ENCODE data around the gene ETNK1. TPM values are rescaled to one million over a fixed set of nuclear protein-coding genes. Genes with fewer than 3 reads are reported as not detected.
"Not testable (repeated sequence)": the region's sequence is repeated elsewhere in the genome, so short reads cannot be mapped to it uniquely, and the experiment has no call there.

The ETNK1 gene
- total RNA-seq, 2 experiments from 2014 or later, result 66.9 to 72.0 TPM

- H3K4me3 Mint-ChIP-seq; DNase-seq; H3K27me3 Mint-ChIP-seq; CTCF ChIA-PET; H3K27ac Mint-ChIP-seq; POLR2A ChIA-PET; H3K36me3 Mint-ChIP-seq (ENCODE audit: low read depth); H3K4me1 Mint-ChIP-seq: not testable (repeated sequence)
- peaks cover 18% of the 10 kb centered on the region for H3K9me3 Mint-ChIP-seq
Observed at GRCh38 chr12:22612822-22613221, 12.1 kb upstream of the ETNK1 start.

- Mint-ChIP-seq H3K27me3 (peaks cover 5% of the 10 kb centered on the region), H3K9me3 (peaks cover 18% of the 10 kb centered on the region), H3K36me3 (ENCODE audit: low read depth) (peaks cover 1% of the 10 kb centered on the region), H3K4me1 (no peaks in the 10 kb centered on the region), H3K4me3 (no peak overlapping the region), H3K27ac (no peak overlapping the region)
- ChIA-PET POLR2A (no interaction called here), CTCF (interaction anchor here (1.6 kb wide), 1 partner anchor 9 kb away, joined by 6 read pairs; the partner anchor contains the start of gene ETNK1)
- DNase-seq, result no peak
Observed at GRCh38 chr12:22615963-22616501, 8.9 kb upstream of the ETNK1 start.

- no peak for DNase-seq
- H3K9me3 Mint-ChIP-seq, result peaks cover 18% of the 10 kb centered on the region
- ChIA-PET POLR2A (no interaction called here), CTCF (interaction anchor here (0.6 kb wide), 1 partner anchor 59 kb away, joined by 3 read pairs; no protein-coding TSS in a partner anchor)
- H3K4me1 Mint-ChIP-seq, result no peaks in the 10 kb centered on the region
- H3K36me3 Mint-ChIP-seq (ENCODE audit: low read depth), result peaks cover 1% of the 10 kb centered on the region
- H3K4me3 Mint-ChIP-seq, result no peak overlapping the region
- H3K27me3 Mint-ChIP-seq, result peaks cover 12% of the 10 kb centered on the region
- H3K27ac Mint-ChIP-seq, result no peak overlapping the region
Observed at GRCh38 chr12:22617630-22618029, 7.3 kb upstream of the ETNK1 start.

GRCh38 chr12:22624548-22624869 is 462 bp upstream of the ETNK1 start:
- Mint-ChIP-seq H3K36me3 (ENCODE audit: low read depth) (peaks cover 10% of the 10 kb centered on the region), H3K27me3 (peaks cover 13% of the 10 kb centered on the region), H3K9me3 (no peaks in the 10 kb centered on the region), H3K27ac (peak overlapping the region; percentile 96), H3K4me1 (peaks cover 35% of the 10 kb centered on the region), H3K4me3 (peak overlapping the region; percentile 90)
- ChIA-PET POLR2A (interaction anchor here (1.4 kb wide), 1 partner anchor 80 kb away, joined by 6 read pairs; the partner anchor contains the start of gene C2CD5), CTCF (interaction anchor here (0.6 to 1.7 kb wide), 7 partner anchors 9 to 503 kb away, joined by 3 to 6 read pairs (median 3); partner anchors contain the start of gene C2CD5)
- DNase-seq, result peak; percentile 6

GRCh38 chr12:22625762-22626294 is 857 bp downstream of the ETNK1 start:
- Mint-ChIP-seq H3K27ac (peak overlapping the region; percentile 96), H3K9me3 (no peaks in the 10 kb centered on the region)

GRCh38 chr12:22626406-22626805 is 1.4 kb downstream of the ETNK1 start:
- POLR2A ChIA-PET, result no interaction called here
- H3K36me3 Mint-ChIP-seq (ENCODE audit: low read depth), result peaks cover 13% of the 10 kb centered on the region
- CTCF ChIA-PET, result interaction anchor here (0.6 kb wide), 1 partner anchor 1297 kb away, joined by 4 read pairs; no protein-coding TSS in a partner anchor
- H3K4me1 Mint-ChIP-seq, result peaks cover 42% of the 10 kb centered on the region
- H3K9me3 Mint-ChIP-seq, result no peaks in the 10 kb centered on the region
- peak; percentile 28 for DNase-seq
- H3K27ac Mint-ChIP-seq, result peak overlapping the region; percentile 96
- peaks cover 5% of the 10 kb centered on the region for H3K27me3 Mint-ChIP-seq
- peak overlapping the region; percentile 90 for H3K4me3 Mint-ChIP-seq

More at GRCh38 chr12:22625762-22626294, 857 bp downstream of the ETNK1 start:
- Mint-ChIP-seq H3K4me1 (peaks cover 39% of the 10 kb centered on the region), H3K36me3 (ENCODE audit: low read depth) (peaks cover 11% of the 10 kb centered on the region), H3K27me3 (peaks cover 10% of the 10 kb centered on the region), H3K4me3 (peak overlapping the region; percentile 90)
- ChIA-PET POLR2A (no interaction called here), CTCF (no interaction called here)
- DNase-seq, result peak; percentile 37

GRCh38 chr12:22627371-22627770 is 2.4 kb downstream of the ETNK1 start:
- Mint-ChIP-seq H3K4me1 (peaks cover 46% of the 10 kb centered on the region), H3K27me3 (peaks cover 2% of the 10 kb centered on the region), H3K36me3 (ENCODE audit: low read depth) (peaks cover 16% of the 10 kb centered on the region), H3K27ac (peak overlapping the region; percentile 79), H3K4me3 (peak overlapping the region; percentile 90), H3K9me3 (no peaks in the 10 kb centered on the region)
- POLR2A ChIA-PET, result interaction anchor here (0.7 kb wide), 1 partner anchor 23 kb away, joined by 3 read pairs; no protein-coding TSS in a partner anchor
- no peak for DNase-seq
- CTCF ChIA-PET, result interaction anchor here (1.0 kb wide), 1 partner anchor 9 kb away, joined by 4 read pairs; no protein-coding TSS in a partner anchor

- Mint-ChIP-seq H3K9me3 (no peaks in the 10 kb centered on the region), H3K4me1 (peaks cover 54% of the 10 kb centered on the region), H3K36me3 (ENCODE audit: low read depth) (peaks cover 16% of the 10 kb centered on the region), H3K4me3 (peak overlapping the region; percentile 90), H3K27ac (no peak overlapping the region), H3K27me3 (no peaks in the 10 kb centered on the region)
- DNase-seq, result no peak
- POLR2A ChIA-PET, result no interaction called here
- CTCF ChIA-PET, result interaction anchor here (1.0 kb wide), 1 partner anchor 8 kb away, joined by 4 read pairs; no protein-coding TSS in a partner anchor
Observed at GRCh38 chr12:22628228-22628627, 3.3 kb downstream of the ETNK1 start.

GRCh38 chr12:22631863-22632463 is 7.0 kb downstream of the ETNK1 start:
- CTCF ChIA-PET, result no interaction called here
- Mint-ChIP-seq H3K9me3 (no peaks in the 10 kb centered on the region), H3K36me3 (ENCODE audit: low read depth) (peaks cover 19% of the 10 kb centered on the region), H3K27me3 (no peaks in the 10 kb centered on the region), H3K4me3 (no peak overlapping the region), H3K27ac (no peak overlapping the region), H3K4me1 (peaks cover 52% of the 10 kb centered on the region)
- POLR2A ChIA-PET, result no interaction called here
- DNase-seq, result no peak

- H3K27ac Mint-ChIP-seq, result no peak overlapping the region
- no peak for DNase-seq
- H3K4me3 Mint-ChIP-seq, result no peak overlapping the region
- no peaks in the 10 kb centered on the region for H3K9me3 Mint-ChIP-seq
- peaks cover 31% of the 10 kb centered on the region for H3K4me1 Mint-ChIP-seq
- POLR2A ChIA-PET, result no interaction called here
- CTCF ChIA-PET, result no interaction called here
- no peaks in the 10 kb centered on the region for H3K27me3 Mint-ChIP-seq
- peaks cover 23% of the 10 kb centered on the region for H3K36me3 Mint-ChIP-seq (ENCODE audit: low read depth)
Observed at GRCh38 chr12:22634883-22635282, 9.9 kb downstream of the ETNK1 start.

- H3K27ac Mint-ChIP-seq, result no peak overlapping the region
- H3K36me3 Mint-ChIP-seq (ENCODE audit: low read depth), result peaks cover 22% of the 10 kb centered on the region
- H3K4me1 Mint-ChIP-seq, result peaks cover 28% of the 10 kb centered on the region
- DNase-seq, result no peak
- no peaks in the 10 kb centered on the region for H3K27me3 Mint-ChIP-seq
- ChIA-PET CTCF (interaction anchor here (0.6 to 1.3 kb wide), 3 partner anchors 8 to 177 kb away, joined by 3 to 4 read pairs (median 3); no protein-coding TSS in a partner anchor), POLR2A (no interaction called here)
- H3K4me3 Mint-ChIP-seq, result no peak overlapping the region
- H3K9me3 Mint-ChIP-seq, result no peaks in the 10 kb centered on the region
Observed at GRCh38 chr12:22635812-22636211, 10.8 kb downstream of the ETNK1 start.

GRCh38 chr12:22640851-22641250 is 15.9 kb downstream of the ETNK1 start:
- no peak for DNase-seq
- POLR2A ChIA-PET, result no interaction called here
- H3K9me3 Mint-ChIP-seq, result no peaks in the 10 kb centered on the region
- peak overlapping the region; percentile 61 for H3K27ac Mint-ChIP-seq
- H3K27me3 Mint-ChIP-seq, result no peaks in the 10 kb centered on the region
- no peak overlapping the region for H3K4me3 Mint-ChIP-seq
- peaks cover 6% of the 10 kb centered on the region for H3K4me1 Mint-ChIP-seq
- CTCF ChIA-PET, result interaction anchor here (0.6 kb wide), 1 partner anchor 131 kb away, joined by 4 read pairs; no protein-coding TSS in a partner anchor
- peaks cover 15% of the 10 kb centered on the region for H3K36me3 Mint-ChIP-seq (ENCODE audit: low read depth)

- Mint-ChIP-seq H3K9me3 (no peaks in the 10 kb centered on the region), H3K27ac (no peak overlapping the region), H3K27me3 (no peaks in the 10 kb centered on the region), H3K36me3 (ENCODE audit: low read depth) (peaks cover 15% of the 10 kb centered on the region), H3K4me3 (no peak overlapping the region), H3K4me1 (peaks cover 6% of the 10 kb centered on the region)
- ChIA-PET POLR2A (interaction anchor here (0.6 kb wide), 1 partner anchor 11 kb away, joined by 3 read pairs; no protein-coding TSS in a partner anchor), CTCF (no interaction called here)
- no peak for DNase-seq
Observed at GRCh38 chr12:22641353-22642053, 16.5 kb downstream of the ETNK1 start.
